GM12874 (cell line): ENCODE results near the gene CACNA1A.

Experiments
- CTCF ChIP-seq: IDR thresholded peaks from 2 replicates; pipeline ENCODE4 v1.5.1; 2011; ENCODE audit warnings: low read depth, mild to moderate bottlenecking, control low read depth, low read length, moderate library complexity; ENCODE audit not compliant: insufficient read depth

The CACNA1A gene

GRCh38 chr19:13376537-13376936 lies 129.7 kb downstream of the CACNA1A start:
- TF ChIP-seq CTCF = no peak

- TF ChIP-seq CTCF = no peak
Measured at GRCh38 chr19:13373599-13373998, 132.7 kb downstream of the CACNA1A start.

GRCh38 chr19:13370948-13371347 lies 135.3 kb downstream of the CACNA1A start:
- TF ChIP-seq CTCF = no peak

GRCh38 chr19:13366529-13367143 lies 139.6 kb downstream of the CACNA1A start:
- 0 out of 2 replicates have a peak, but pooled peaks have one; percentile 10 for TF ChIP-seq CTCF

GRCh38 chr19:13363954-13364353 lies 142.3 kb downstream of the CACNA1A start:
- TF ChIP-seq CTCF = no peak

GRCh38 chr19:13363245-13363644 lies 143.0 kb downstream of the CACNA1A start:
- no peak for TF ChIP-seq CTCF

GRCh38 chr19:13362668-13363067 lies 143.6 kb downstream of the CACNA1A start:
- no peak for TF ChIP-seq CTCF
